ENCODE data around the gene TRPC4.

DNA sequence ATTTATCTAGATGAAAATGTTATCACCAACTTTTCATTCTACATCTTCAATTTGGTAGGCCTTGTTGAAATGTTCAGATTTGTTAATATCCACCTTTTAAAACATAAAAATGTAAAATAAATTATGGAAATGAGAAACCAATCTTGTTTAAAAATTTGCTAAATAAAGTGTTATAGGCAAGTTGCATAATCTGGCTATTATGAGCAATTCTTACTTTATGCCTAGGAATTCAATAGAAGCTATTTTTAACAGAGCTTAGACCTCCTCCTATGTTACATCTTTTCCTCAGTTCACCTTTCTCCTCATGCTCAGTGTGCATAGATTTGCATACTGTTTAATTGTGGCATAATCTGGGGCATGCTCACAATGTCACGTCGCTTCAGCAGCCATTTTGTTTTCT, 183.1 kb downstream of the TRPC4 start:
- TF ChIP-seq, protein P1, sequence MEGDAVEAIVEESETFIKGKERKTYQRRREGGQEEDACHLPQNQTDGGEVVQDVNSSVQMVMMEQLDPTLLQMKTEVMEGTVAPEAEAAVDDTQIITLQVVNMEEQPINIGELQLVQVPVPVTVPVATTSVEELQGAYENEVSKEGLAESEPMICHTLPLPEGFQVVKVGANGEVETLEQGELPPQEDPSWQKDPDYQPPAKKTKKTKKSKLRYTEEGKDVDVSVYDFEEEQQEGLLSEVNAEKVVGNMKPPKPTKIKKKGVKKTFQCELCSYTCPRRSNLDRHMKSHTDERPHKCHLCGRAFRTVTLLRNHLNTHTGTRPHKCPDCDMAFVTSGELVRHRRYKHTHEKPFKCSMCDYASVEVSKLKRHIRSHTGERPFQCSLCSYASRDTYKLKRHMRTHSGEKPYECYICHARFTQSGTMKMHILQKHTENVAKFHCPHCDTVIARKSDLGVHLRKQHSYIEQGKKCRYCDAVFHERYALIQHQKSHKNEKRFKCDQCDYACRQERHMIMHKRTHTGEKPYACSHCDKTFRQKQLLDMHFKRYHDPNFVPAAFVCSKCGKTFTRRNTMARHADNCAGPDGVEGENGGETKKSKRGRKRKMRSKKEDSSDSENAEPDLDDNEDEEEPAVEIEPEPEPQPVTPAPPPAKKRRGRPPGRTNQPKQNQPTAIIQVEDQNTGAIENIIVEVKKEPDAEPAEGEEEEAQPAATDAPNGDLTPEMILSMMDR (conservative IDR thresholded peaks at IDR 0.05; ENCODE audit: low read depth, low read length): no peak
- TF ChIP-seq EZH2 (IDR thresholded peaks at IDR 0.05; ENCODE audit: low read length, unreplicated experiment): no peak
- no peak for TF ChIP-seq EZH2phosphoT487 (IDR thresholded peaks at IDR 0.05; ENCODE audit: borderline replicate concordance, low read length)
